Keratinocyte (primary cell): ENCODE measurements around the gene HPSE2.

ENCODE experiments used
- EZH2 ChIP-seq: IDR thresholded peaks from one replicate; pipeline ENCODE4 v1.6.1; 2012; ENCODE audit warnings: inconsistent platforms, mild to moderate bottlenecking, low read length, moderate library complexity
- TF ChIP-seq, protein P1 (sequence below), 3 experiments: IDR thresholded peaks in 1 of 3; conservative IDR thresholded peaks in 1 of 3; optimal IDR thresholded peaks in 1 of 3; 2 replicates in 2 of 3; 3 replicates in 1 of 3; pipeline versions ENCODE3 to v1.5.1; 2011; ENCODE audit warnings: low read length in 3 of 3, mild to moderate bottlenecking in 3 of 3, moderate library complexity in 2 of 3, control low read depth in 1 of 3, inconsistent platforms in 1 of 3; ENCODE audit not compliant: insufficient read depth in 2 of 3; ENCODE audit errors: extremely low read depth in 1 of 3

DNA sequence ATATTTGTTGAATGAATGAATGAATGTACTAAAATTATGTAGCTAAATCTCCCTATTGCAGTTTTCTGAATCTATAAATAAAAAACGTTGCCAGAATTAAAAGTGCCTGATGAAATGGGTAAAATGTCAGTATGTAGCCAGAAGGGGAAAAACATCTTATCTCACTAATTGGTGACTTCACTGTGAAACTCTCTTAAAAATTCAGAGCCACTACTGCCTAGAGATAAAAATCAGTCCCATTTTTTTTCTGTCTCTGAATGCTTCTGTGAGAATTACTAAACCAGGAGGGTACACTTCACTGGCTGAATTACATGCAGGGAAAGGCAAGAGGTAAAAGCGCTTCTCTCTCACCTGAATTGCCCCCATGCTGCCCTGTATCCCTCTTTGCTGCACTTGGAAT is 719.3 kb downstream of the HPSE2 start:
- TF ChIP-seq, protein P1, sequence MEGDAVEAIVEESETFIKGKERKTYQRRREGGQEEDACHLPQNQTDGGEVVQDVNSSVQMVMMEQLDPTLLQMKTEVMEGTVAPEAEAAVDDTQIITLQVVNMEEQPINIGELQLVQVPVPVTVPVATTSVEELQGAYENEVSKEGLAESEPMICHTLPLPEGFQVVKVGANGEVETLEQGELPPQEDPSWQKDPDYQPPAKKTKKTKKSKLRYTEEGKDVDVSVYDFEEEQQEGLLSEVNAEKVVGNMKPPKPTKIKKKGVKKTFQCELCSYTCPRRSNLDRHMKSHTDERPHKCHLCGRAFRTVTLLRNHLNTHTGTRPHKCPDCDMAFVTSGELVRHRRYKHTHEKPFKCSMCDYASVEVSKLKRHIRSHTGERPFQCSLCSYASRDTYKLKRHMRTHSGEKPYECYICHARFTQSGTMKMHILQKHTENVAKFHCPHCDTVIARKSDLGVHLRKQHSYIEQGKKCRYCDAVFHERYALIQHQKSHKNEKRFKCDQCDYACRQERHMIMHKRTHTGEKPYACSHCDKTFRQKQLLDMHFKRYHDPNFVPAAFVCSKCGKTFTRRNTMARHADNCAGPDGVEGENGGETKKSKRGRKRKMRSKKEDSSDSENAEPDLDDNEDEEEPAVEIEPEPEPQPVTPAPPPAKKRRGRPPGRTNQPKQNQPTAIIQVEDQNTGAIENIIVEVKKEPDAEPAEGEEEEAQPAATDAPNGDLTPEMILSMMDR (optimal IDR thresholded peaks at IDR 0.05 in 1 of 3, IDR thresholded peaks at IDR 0.05 in 1 of 3, conservative IDR thresholded peaks at IDR 0.05 in 1 of 3; ENCODE audit: extremely low read depth in 1 of 3, insufficient read depth in 2 of 3, low read length in 3 of 3) = no peak
- no peak for TF ChIP-seq EZH2
